SW 1271 (cell line): ENCODE data around the gene TLX3.
"Not testable (repeated sequence)": the region's sequence is repeated elsewhere in the genome, so short reads cannot be mapped to it uniquely, and the experiment has no call there.

ENCODE experiments used
- DNase-seq, 2 experiments: peaks; one replicate each; lab custom pipeline; 2025; lab: John Stamatoyannopoulos, UW

The TLX3 gene

GRCh38 chr5:171323806-171324632 lies 15.0 kb downstream of the TLX3 start:
- DNase-seq = no peak

GRCh38 chr5:171330021-171330420 lies 21.0 kb downstream of the TLX3 start:
- no peak for DNase-seq

DNA sequence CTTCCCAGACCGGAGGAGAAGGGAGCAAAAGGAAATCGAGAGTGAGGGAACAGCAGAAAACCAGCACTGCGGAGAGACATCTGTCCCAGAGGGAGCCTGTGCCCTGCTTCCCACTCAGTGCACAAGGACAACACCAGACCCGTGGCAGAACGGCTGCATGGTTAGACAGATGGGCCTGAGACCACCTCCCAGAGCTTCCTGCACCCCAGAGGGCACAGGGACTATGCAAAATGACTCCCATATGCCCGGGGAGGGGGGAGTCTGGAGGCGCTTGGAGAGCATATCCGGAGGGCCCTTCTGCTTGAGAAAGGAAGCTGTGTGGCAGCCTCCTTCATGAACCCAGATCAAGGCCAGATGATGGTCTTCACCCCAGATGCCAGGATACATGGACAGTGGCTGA lies 26.6 kb downstream of the TLX3 start:
- no peak for DNase-seq

GRCh38 chr5:171336521-171337209 lies 27.6 kb downstream of the TLX3 start:
- peak in 1 of 2 experiments; percentile 56 for DNase-seq

GRCh38 chr5:171337210-171337569 lies 28.1 kb downstream of the TLX3 start:
- no peak for DNase-seq

DNA sequence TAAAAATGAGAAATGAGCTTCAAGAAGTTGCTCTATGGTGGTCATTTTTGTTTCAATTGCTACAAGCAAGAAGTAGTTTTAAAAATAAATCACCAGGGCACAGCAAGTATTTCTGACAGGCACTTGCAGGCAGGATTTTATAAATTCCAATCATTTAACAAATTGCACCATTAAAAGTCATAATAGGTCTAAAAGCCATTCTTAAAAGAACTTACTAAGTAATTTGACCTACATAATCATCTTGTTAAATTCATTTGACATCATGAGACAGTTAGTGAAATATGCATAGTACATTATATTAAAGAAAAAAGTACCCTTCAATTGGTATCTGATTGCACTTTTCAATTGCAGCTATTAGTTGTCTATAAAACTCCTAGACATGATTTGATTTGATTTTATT lies 31.0 kb downstream of the TLX3 start:
- DNase-seq = no peak

DNA sequence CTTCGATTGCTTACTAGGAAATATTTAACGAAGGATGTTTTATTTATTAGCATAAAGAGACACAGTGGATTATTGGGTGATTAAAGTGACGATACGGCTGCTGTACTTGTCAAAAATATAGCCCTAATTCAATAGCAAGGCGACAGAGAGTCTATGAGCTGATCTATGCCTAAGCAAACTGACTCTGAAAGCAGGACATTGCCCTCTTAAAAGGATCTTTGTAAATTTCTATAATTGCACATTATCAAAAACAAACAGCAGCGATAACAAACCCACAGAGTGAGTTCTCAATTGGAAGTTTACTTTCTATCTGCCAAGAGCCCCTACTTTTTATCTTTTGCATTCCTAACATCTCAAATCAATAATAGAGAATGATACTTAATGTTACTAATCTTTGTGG lies 31.4 kb downstream of the TLX3 start:
- no peak for DNase-seq

- DNase-seq = peak in 1 of 2 experiments; percentile 65
These were observed 33.5 kb downstream of the TLX3 start for GRCh38 chr5:171342362-171343111.

- DNase-seq = no peak
These were observed 36.0 kb downstream of the TLX3 start for GRCh38 chr5:171344936-171345608.

GRCh38 chr5:171351536-171352073 lies 42.6 kb downstream of the TLX3 start:
- DNase-seq = no peak

DNA sequence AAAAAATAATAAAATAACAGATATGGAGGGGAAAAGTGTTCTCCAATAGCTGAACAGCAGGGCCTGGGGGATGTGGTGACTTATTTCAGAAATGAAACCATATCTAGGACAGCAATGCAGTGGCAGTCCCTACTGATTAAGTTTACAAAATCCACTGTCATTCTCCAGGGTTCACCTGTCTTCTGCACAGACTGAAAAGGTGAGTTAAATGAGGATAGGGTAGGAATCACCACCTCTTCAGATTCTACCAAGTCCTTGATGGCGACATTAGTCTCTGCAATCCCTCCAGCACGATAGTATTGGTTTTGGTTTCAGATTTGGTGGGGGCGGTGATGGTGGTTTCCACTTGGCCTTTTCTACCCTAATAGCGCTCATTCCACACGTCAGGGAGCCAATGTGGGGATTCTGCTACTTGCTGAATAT lies 46.3 kb downstream of the TLX3 start:
- no peak for DNase-seq

DNA sequence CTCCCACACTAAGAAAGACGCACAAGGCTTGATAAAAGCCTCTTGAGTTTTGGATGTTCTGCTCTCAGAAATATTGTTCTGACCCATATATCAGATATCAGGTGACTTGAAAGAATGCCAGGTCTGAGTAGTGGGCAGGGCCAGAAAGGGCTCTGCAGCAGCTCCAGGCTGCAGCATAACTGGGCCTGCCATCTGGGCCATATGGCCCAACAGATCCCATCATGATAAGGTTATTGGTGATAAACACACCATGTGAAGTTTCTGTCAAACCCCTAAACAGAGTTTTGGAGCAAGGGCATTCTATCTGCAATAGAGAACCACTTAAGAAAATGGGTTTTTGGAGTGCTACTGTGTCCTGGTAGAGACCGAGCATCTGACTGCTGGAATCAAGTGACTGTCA lies 48.8 kb downstream of the TLX3 start:
- DNase-seq = no peak

DNA sequence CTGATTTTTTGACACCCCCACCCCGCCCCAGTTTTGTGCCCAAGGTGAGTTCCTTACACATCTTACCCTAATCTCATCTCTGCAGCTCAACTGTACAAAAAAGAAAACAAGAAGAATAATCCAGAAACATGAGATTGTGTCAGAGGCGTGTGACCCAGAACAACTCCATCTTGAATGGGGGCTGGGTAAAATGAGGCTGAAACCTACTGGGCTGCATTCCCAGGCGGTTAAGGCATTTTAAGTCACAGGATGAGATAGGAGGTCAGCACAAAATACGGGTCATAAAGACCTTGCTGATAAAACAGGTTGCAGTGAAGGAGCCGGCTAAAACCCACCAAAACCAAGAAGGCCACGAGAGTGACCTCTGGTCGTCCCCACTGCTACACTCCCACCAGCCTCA lies 52.1 kb downstream of the TLX3 start:
- not testable (repeated sequence) for DNase-seq
